PC-3 (cell line): ENCODE measurements around the gene POLR1D.

Source experiments
- CTCF ChIP-seq: fragments of 300-600 bp; sonication (generic); conservative IDR thresholded peaks from 2 replicates; pipeline ENCODE4 v1.5.1; 2017; ENCODE audit warnings: antibody characterized with exemption, low read depth, mild to moderate bottlenecking, low read length
- EZH2 ChIP-seq: fragments of 300-600 bp; sonication (generic); IDR thresholded peaks from one replicate; pipeline ENCODE4 v1.6.1; 2017; ENCODE audit warnings: antibody characterized with exemption, mild to moderate bottlenecking, low read length; ENCODE audit not compliant: unreplicated experiment
- EZH2phosphoT487 ChIP-seq: fragments of 300-600 bp; sonication (generic); IDR thresholded peaks from 2 replicates; pipeline ENCODE4 v1.6.1; 2018; ENCODE audit warnings: mild to moderate bottlenecking, antibody characterized with exemption, low read length, borderline replicate concordance

- no peak for TF ChIP-seq CTCF
- TF ChIP-seq EZH2: no peak
- TF ChIP-seq EZH2phosphoT487: no peak
Observed at GRCh38 chr13:27607125-27607524, 14.6 kb upstream of the POLR1D start.
